H9 (cell line): ENCODE data around the gene LAMC3. TPM values are rescaled to one million over a fixed set of nuclear protein-coding genes. Genes with fewer than 3 reads are reported as not detected.

ENCODE experiments used
- DNase-seq: peaks from one replicate; pipeline ENCODE4 v3.0.0-alpha.2; 2017
- H2AFZ ChIP-seq: one replicate; pipeline ENCODE4 v1.6.1; 2013; ENCODE audit warnings: mild to moderate bottlenecking, low read length, control low read depth, moderate library complexity
- H2AK5ac ChIP-seq: 2 replicates; pipeline ENCODE4 v1.6.1; 2013; ENCODE audit warnings: low read length, control low read depth, mixed read lengths; ENCODE audit not compliant: insufficient read length
- H2BK120ac ChIP-seq: one replicate; pipeline ENCODE4 v1.6.1; 2013; ENCODE audit warnings: low read depth, mild to moderate bottlenecking, low read length, control low read depth, inconsistent platforms; ENCODE audit not compliant: poor library complexity, severe bottlenecking
- H2BK12ac ChIP-seq: 2 replicates; pipeline ENCODE4 v1.6.1; 2013; ENCODE audit warnings: low read length, control low read depth, mixed read lengths, low read depth; ENCODE audit not compliant: insufficient read length
- H2BK15ac ChIP-seq: 2 replicates; pipeline ENCODE4 v1.6.1; 2013; ENCODE audit warnings: low read depth, low read length, control low read depth
- H2BK20ac ChIP-seq: one replicate; pipeline ENCODE4 v1.6.1; 2013; ENCODE audit warnings: low read depth, mild to moderate bottlenecking, low read length, control low read depth, inconsistent platforms; ENCODE audit not compliant: poor library complexity, severe bottlenecking
- H2BK5ac ChIP-seq: 2 replicates; pipeline ENCODE4 v1.6.1; 2013; ENCODE audit warnings: low read length, control low read depth, mixed read lengths; ENCODE audit not compliant: insufficient read length
- H3K14ac ChIP-seq: 2 replicates; pipeline ENCODE4 v1.6.1; 2013; ENCODE audit warnings: low read length, control low read depth; ENCODE audit not compliant: insufficient read depth
- H3K18ac ChIP-seq: 2 replicates; pipeline ENCODE4 v1.6.1; 2013; ENCODE audit warnings: low read depth, mild to moderate bottlenecking, mixed read lengths, low read length, control low read depth; ENCODE audit not compliant: insufficient read length
- H3K23ac ChIP-seq: 2 replicates; pipeline ENCODE4 v1.6.1; 2013; ENCODE audit warnings: low read length, control low read depth, mixed read lengths, low read depth; ENCODE audit not compliant: insufficient read length
- H3K23me2 ChIP-seq: 2 replicates; pipeline ENCODE4 v1.6.1; 2013; ENCODE audit warnings: low read depth, mild to moderate bottlenecking, mixed read lengths, low read length, control low read depth; ENCODE audit not compliant: insufficient read length, poor library complexity, severe bottlenecking
- H3K27ac ChIP-seq: 2 replicates; pipeline ENCODE4 v1.5.1; 2013; ENCODE audit warnings: low read length, control low read depth, mixed read lengths, low read depth; ENCODE audit not compliant: insufficient read length
- H3K27me3 ChIP-seq: 2 replicates; pipeline ENCODE4 v1.6.1; 2013; ENCODE audit warnings: low read length, control low read depth, inconsistent platforms; ENCODE audit not compliant: insufficient read depth
- H3K4ac ChIP-seq: 2 replicates; pipeline ENCODE4 v1.6.1; 2013; ENCODE audit warnings: low read depth, mild to moderate bottlenecking, control low read depth, inconsistent platforms, low read length, moderate library complexity
- H3K4me1 ChIP-seq: 2 replicates; pipeline ENCODE4 v1.6.1; 2013; ENCODE audit warnings: low read length, control low read depth, inconsistent platforms; ENCODE audit not compliant: insufficient read depth
- H3K4me2 ChIP-seq: 2 replicates; pipeline ENCODE4 v1.6.1; 2013; ENCODE audit warnings: low read length, control low read depth, mixed read lengths; ENCODE audit not compliant: insufficient read length, insufficient read depth
- H3K56ac ChIP-seq: 2 replicates; pipeline ENCODE4 v1.6.1; 2013; ENCODE audit warnings: low read depth, mild to moderate bottlenecking, mixed read lengths, low read length, control low read depth; ENCODE audit not compliant: insufficient read length
- H3K79me1 ChIP-seq: 2 replicates; pipeline ENCODE4 v1.6.1; 2013; ENCODE audit warnings: low read depth, mild to moderate bottlenecking, moderate library complexity, low read length, control low read depth, inconsistent platforms; ENCODE audit not compliant: insufficient read depth, poor library complexity, severe bottlenecking
- H3K79me2 ChIP-seq: 2 replicates; pipeline ENCODE4 v1.6.1; 2013; ENCODE audit warnings: low read length, control low read depth, inconsistent platforms; ENCODE audit not compliant: insufficient read depth
- H3K9ac ChIP-seq: 2 replicates; pipeline ENCODE4 v1.6.1; 2013; ENCODE audit warnings: low read length, control low read depth, mixed read lengths; ENCODE audit not compliant: insufficient read length; ENCODE audit errors: extremely low read depth
- H3K9me3 ChIP-seq: one replicate; pipeline ENCODE4 v1.6.1; 2013; ENCODE audit warnings: low read depth, low read length, inconsistent platforms; ENCODE audit not compliant: control insufficient read depth
- H3T11ph ChIP-seq: one replicate; pipeline ENCODE4 v1.6.1; 2013; ENCODE audit warnings: mild to moderate bottlenecking, low read length, control low read depth, inconsistent platforms
- H4K20me1 ChIP-seq: one replicate; pipeline ENCODE4 v1.6.1; 2013; ENCODE audit not compliant: control insufficient read depth, insufficient read length, insufficient read depth
- H4K5ac ChIP-seq: 2 replicates; pipeline ENCODE4 v1.6.1; 2013; ENCODE audit warnings: low read depth, mild to moderate bottlenecking, mixed read lengths, low read length, control low read depth; ENCODE audit not compliant: insufficient read length
- H4K8ac ChIP-seq: replicated peaks from 2 replicates; pipeline ENCODE4 v1.6.1; 2013; ENCODE audit warnings: low read length, control low read depth, mixed read lengths, low read depth; ENCODE audit not compliant: insufficient read length
- H4K91ac ChIP-seq: 2 replicates; pipeline ENCODE4 v1.6.1; 2013; ENCODE audit warnings: low read depth, mild to moderate bottlenecking, moderate library complexity, mixed read lengths, low read length, control low read depth; ENCODE audit not compliant: insufficient read length
- H3K27ac Mint-ChIP-seq, 3 experiments: 2 replicates in 2 of 3; 3 replicates in 1 of 3; pipeline ENCODE4 v1.8.0; 2020 to 2021; ENCODE audit warnings: mixed read lengths in 3 of 3, mild to moderate bottlenecking in 1 of 3, moderate library complexity in 1 of 3
- H3K27me3 Mint-ChIP-seq: 2 replicates; pipeline ENCODE4 v1.8.0; 2021; ENCODE audit warnings: low read depth, mild to moderate bottlenecking, moderate library complexity, mixed read lengths
- H3K36me3 Mint-ChIP-seq, 3 experiments: 2 replicates in 2 of 3; 3 replicates in 1 of 3; pipeline ENCODE4 v1.8.0; 2020 to 2021; ENCODE audit warnings: low read depth in 3 of 3, mixed read lengths in 3 of 3; ENCODE audit not compliant: insufficient read depth in 1 of 3
- H3K4me1 Mint-ChIP-seq, 2 experiments: 2 replicates each; pipeline ENCODE4 v1.8.0; 2020; ENCODE audit warnings: mixed read lengths in 2 of 2
- H3K4me3 Mint-ChIP-seq, 2 experiments: 2 replicates in 1 of 2; 3 replicates in 1 of 2; pipeline ENCODE4 v1.8.0; 2020 to 2021; ENCODE audit warnings: mild to moderate bottlenecking in 2 of 2, mixed read lengths in 2 of 2, moderate library complexity in 1 of 2
- H3K9me3 Mint-ChIP-seq, 2 experiments: 2 replicates in 1 of 2; 3 replicates in 1 of 2; pipeline ENCODE4 v1.8.0; 2020; ENCODE audit warnings: mild to moderate bottlenecking in 2 of 2, mixed read lengths in 2 of 2, moderate library complexity in 1 of 2
- WGBS: extraction: QIAGEN DNeasy Blood & Tissue Kit; methylation state at CpG from one replicate; pipeline ENCODE4 v1.1.7; 2013; ENCODE audit warnings: missing lambda C conversion rate, low lambda C conversion rate, mixed read lengths; ENCODE audit not compliant: insufficient read length; ENCODE audit errors: extremely low coverage; 5-methylcytosine and 5-hydroxymethylcytosine counted together
- total RNA-seq: library from RNA; stranded (reverse); gene quantifications from 2 replicates; pipeline ENCODE4 v1.2.1, GENCODE V29; 2021
- TF ChIP-seq, protein P1 (sequence below): fragments of 200-600 bp; sonication (generic); conservative IDR thresholded peaks from 3 replicates; pipeline ENCODE4 v1.8.0; 2021; ENCODE audit warnings: antibody characterized with exemption, mild to moderate bottlenecking

LAMC3 gene
- total RNA-seq, 1 experiment from 2014 or later: 21.7 TPM

- Histone ChIP-seq H3K18ac (peak within 1 kb of the TSS; percentile 58), H2BK15ac (no peak within 1 kb of the TSS)
- DNase-seq: peak; percentile 98
Measured at GRCh38 chr9:131125288-131126058, 116.5 kb downstream of the LAMC3 start, which contains the start of gene NUP214. Gene NUP214 (plus strand): TSS chr9:131125586. CDS start chr9:131125705, 119 bp downstream.

More at GRCh38 chr9:131125288-131126058, 116.5 kb downstream of the LAMC3 start, which contains the start of gene NUP214:
- H3K79me2 ChIP-seq: peaks cover 6% of the 10 kb centered on the region; the same call in 1 of the 2 replicates
- peak within 1 kb of the TSS; percentile 1 for H2BK5ac ChIP-seq
- H3K23me2 ChIP-seq: peaks cover 10% of the 10 kb centered on the region
- H4K5ac ChIP-seq: peak within 1 kb of the TSS; percentile 14
- H3K4me1 ChIP-seq: no peaks in the 10 kb centered on the region
- peak within 1 kb of the TSS; percentile 5 for H3T11ph ChIP-seq
- no peaks in the 10 kb centered on the region for H3K27me3 Mint-ChIP-seq
- no peak within 1 kb of the TSS for H2AK5ac ChIP-seq
- H3K56ac ChIP-seq: no peak within 1 kb of the TSS
- H3K9ac ChIP-seq: peak within 1 kb of the TSS; percentile 90
- peak within 1 kb of the TSS; percentile 91 for H3K4me2 ChIP-seq
- no CpG with 5 or more reads among the region's 61 CpGs for WGBS
- no peaks in the 10 kb centered on the region; a peak in 1 of 5 replicates for H3K9me3 Mint-ChIP-seq
- H3K23ac ChIP-seq: no peak within 1 kb of the TSS
- H3K79me1 ChIP-seq: peaks cover 7% of the 10 kb centered on the region
- peaks cover 24 to 50% (median 49%) of the 10 kb centered on the region in 3 experiments for H3K36me3 Mint-ChIP-seq
- H3K27ac ChIP-seq: peak within 1 kb of the TSS; percentile 3
- TF ChIP-seq, protein P1, sequence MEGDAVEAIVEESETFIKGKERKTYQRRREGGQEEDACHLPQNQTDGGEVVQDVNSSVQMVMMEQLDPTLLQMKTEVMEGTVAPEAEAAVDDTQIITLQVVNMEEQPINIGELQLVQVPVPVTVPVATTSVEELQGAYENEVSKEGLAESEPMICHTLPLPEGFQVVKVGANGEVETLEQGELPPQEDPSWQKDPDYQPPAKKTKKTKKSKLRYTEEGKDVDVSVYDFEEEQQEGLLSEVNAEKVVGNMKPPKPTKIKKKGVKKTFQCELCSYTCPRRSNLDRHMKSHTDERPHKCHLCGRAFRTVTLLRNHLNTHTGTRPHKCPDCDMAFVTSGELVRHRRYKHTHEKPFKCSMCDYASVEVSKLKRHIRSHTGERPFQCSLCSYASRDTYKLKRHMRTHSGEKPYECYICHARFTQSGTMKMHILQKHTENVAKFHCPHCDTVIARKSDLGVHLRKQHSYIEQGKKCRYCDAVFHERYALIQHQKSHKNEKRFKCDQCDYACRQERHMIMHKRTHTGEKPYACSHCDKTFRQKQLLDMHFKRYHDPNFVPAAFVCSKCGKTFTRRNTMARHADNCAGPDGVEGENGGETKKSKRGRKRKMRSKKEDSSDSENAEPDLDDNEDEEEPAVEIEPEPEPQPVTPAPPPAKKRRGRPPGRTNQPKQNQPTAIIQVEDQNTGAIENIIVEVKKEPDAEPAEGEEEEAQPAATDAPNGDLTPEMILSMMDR: no peak
- no peak within 1 kb of the TSS for H4K91ac ChIP-seq
- peak within 1 kb of the TSS; percentile 20; the same call in 1 of the 2 replicates for H3K4ac ChIP-seq
- peak within 1 kb of the TSS; percentile 99 to 100 for H3K4me3 Mint-ChIP-seq
- H4K8ac ChIP-seq: no peak within 1 kb of the TSS
- no peak within 1 kb of the TSS for H2BK12ac ChIP-seq
- peak within 1 kb of the TSS; percentile 23 for H3K14ac ChIP-seq
- H2BK120ac ChIP-seq: no peak within 1 kb of the TSS
- H4K20me1 ChIP-seq: no peaks in the 10 kb centered on the region
- H3K4me1 Mint-ChIP-seq: peaks cover 10 to 13% of the 10 kb centered on the region in 2 experiments
- no peaks in the 10 kb centered on the region for H3K27me3 ChIP-seq
- no peak within 1 kb of the TSS for H2AFZ ChIP-seq
- no peaks in the 10 kb centered on the region for H3K9me3 ChIP-seq
- no peak within 1 kb of the TSS for H2BK20ac ChIP-seq
- H3K27ac Mint-ChIP-seq: peak within 1 kb of the TSS; percentile 99 to 100 (median 100)
